ENCODE measurements around the gene PHLDA2. TPM values are rescaled to one million over a fixed set of nuclear protein-coding genes. Genes with fewer than 3 reads are reported as not detected.

The PHLDA2 gene
- total and polyA plus RNA-seq, 3 experiments from 2014 or later, result 1.3 to 2.9 (median 2.1) TPM

GRCh38 chr11:2920343-2920742, 8.9 kb downstream of the PHLDA2 start:
- Histone ChIP-seq H3K27ac (ENCODE audit: low read depth, low read length) (no peak overlapping the region), H3K36me3 (ENCODE audit: insufficient read depth, low read length) (no peaks in the 10 kb centered on the region), H3K4me1 (ENCODE audit: insufficient read depth, low read length) (no peaks in the 10 kb centered on the region), H3K4me3 (ENCODE audit: low read length) (no peak overlapping the region), H3K9me3 (ENCODE audit: low read length) (no peaks in the 10 kb centered on the region), H3K27me3 (ENCODE audit: insufficient read depth, low read length, poor library complexity, severe bottlenecking) (no peaks in the 10 kb centered on the region)
- ChIA-PET POLR2A (no interaction called here), CTCF (interaction anchor here (1.5 kb wide), 1 partner anchor 33 kb away, joined by 5 read pairs; no protein-coding TSS in a partner anchor)
- peak overlapping the region in 1 of 8 donors; percentile 83 for H3K27ac Mint-ChIP-seq
- no peak for DNase-seq
- no peaks in the 10 kb centered on the region for H3K9me3 Mint-ChIP-seq
- H3K27me3 Mint-ChIP-seq, result peaks cover 0 to 1% of the 10 kb centered on the region in 2 donors
- no peaks in the 10 kb centered on the region for H3K4me1 Mint-ChIP-seq
- no peaks in the 10 kb centered on the region for H3K36me3 Mint-ChIP-seq
- no peak overlapping the region for H3K4me3 Mint-ChIP-seq

- Histone ChIP-seq H3K4me3 (ENCODE audit: low read length) (no peak overlapping the region), H3K9me3 (ENCODE audit: low read length) (no peaks in the 10 kb centered on the region), H3K36me3 (ENCODE audit: insufficient read depth, low read length) (no peaks in the 10 kb centered on the region), H3K27me3 (ENCODE audit: insufficient read depth, low read length, poor library complexity, severe bottlenecking) (no peaks in the 10 kb centered on the region), H3K27ac (ENCODE audit: low read depth, low read length) (no peak overlapping the region), H3K4me1 (ENCODE audit: insufficient read depth, low read length) (no peaks in the 10 kb centered on the region)
- no peaks in the 10 kb centered on the region for H3K9me3 Mint-ChIP-seq
- DNase-seq, result no peak
- no peak overlapping the region for H3K27ac Mint-ChIP-seq
- CTCF ChIA-PET, result interaction anchor here (1.5 kb wide), 1 partner anchor 32 kb away, joined by 5 read pairs; no protein-coding TSS in a partner anchor
- POLR2A ChIA-PET, result no interaction called here
- no peaks in the 10 kb centered on the region for H3K36me3 Mint-ChIP-seq
- no peak overlapping the region for H3K4me3 Mint-ChIP-seq
- no peaks in the 10 kb centered on the region for H3K4me1 Mint-ChIP-seq
- peaks cover 0 to 1% of the 10 kb centered on the region in 2 donors for H3K27me3 Mint-ChIP-seq
Observed at GRCh38 chr11:2919837-2920236, 9.4 kb downstream of the PHLDA2 start.

GRCh38 chr11:2919188-2919587, 10.0 kb downstream of the PHLDA2 start:
- POLR2A ChIA-PET, result no interaction called here
- DNase-seq, result no peak

GRCh38 chr11:2917842-2918490, 11.3 kb downstream of the PHLDA2 start:
- no peaks in the 10 kb centered on the region for H3K9me3 ChIP-seq (ENCODE audit: low read length)
- no peak for DNase-seq
- no peak overlapping the region for H3K4me3 Mint-ChIP-seq
- peaks cover 10 to 16% (median 13%) of the 10 kb centered on the region in 3 donors for H3K4me1 Mint-ChIP-seq
- peak overlapping the region in 1 of 8 donors; percentile 32 for H3K27ac Mint-ChIP-seq
- H3K4me1 ChIP-seq (ENCODE audit: insufficient read depth, low read length), result peaks cover 10% of the 10 kb centered on the region
- H3K4me3 ChIP-seq (ENCODE audit: low read length), result no peak overlapping the region
- H3K27ac ChIP-seq (ENCODE audit: low read depth, low read length), result no peak overlapping the region
- CTCF ChIA-PET, result interaction anchor here (1.3 to 1.4 kb wide), 2 partner anchors 12 to 386 kb away, joined by 3 to 5 read pairs; no protein-coding TSS in a partner anchor
- POLR2A ChIA-PET, result interaction anchor here (0.6 kb wide), 1 partner anchor 613 kb away, joined by 3 read pairs; no protein-coding TSS in a partner anchor
- no peaks in the 10 kb centered on the region for H3K36me3 Mint-ChIP-seq
- no peaks in the 10 kb centered on the region for H3K27me3 ChIP-seq (ENCODE audit: insufficient read depth, low read length, poor library complexity, severe bottlenecking)
- no peaks in the 10 kb centered on the region for H3K9me3 Mint-ChIP-seq
- no peaks in the 10 kb centered on the region for H3K36me3 ChIP-seq (ENCODE audit: insufficient read depth, low read length)
- H3K27me3 Mint-ChIP-seq, result no peaks in the 10 kb centered on the region

More at GRCh38 chr11:2919188-2919587, 10.0 kb downstream of the PHLDA2 start:
- no peak overlapping the region for H3K4me3 ChIP-seq (ENCODE audit: low read length)
- CTCF ChIA-PET, result interaction anchor here (1.3 to 1.4 kb wide), 2 partner anchors 11 to 387 kb away, joined by 3 to 5 read pairs; no protein-coding TSS in a partner anchor
- H3K9me3 ChIP-seq (ENCODE audit: low read length), result no peaks in the 10 kb centered on the region
- H3K27me3 ChIP-seq (ENCODE audit: insufficient read depth, low read length, poor library complexity, severe bottlenecking), result no peaks in the 10 kb centered on the region
- no peak overlapping the region for H3K27ac ChIP-seq (ENCODE audit: low read depth, low read length)
- Mint-ChIP-seq H3K36me3 (no peaks in the 10 kb centered on the region), H3K27ac (no peak overlapping the region), H3K9me3 (no peaks in the 10 kb centered on the region), H3K4me1 (peaks cover 0 to 4% (median under 1%) of the 10 kb centered on the region in 3 donors), H3K4me3 (no peak overlapping the region), H3K27me3 (no peaks in the 10 kb centered on the region)
- H3K4me1 ChIP-seq (ENCODE audit: insufficient read depth, low read length), result no peaks in the 10 kb centered on the region
- H3K36me3 ChIP-seq (ENCODE audit: insufficient read depth, low read length), result no peaks in the 10 kb centered on the region

GRCh38 chr11:2916892-2917645, 12.2 kb downstream of the PHLDA2 start:
- Mint-ChIP-seq H3K36me3 (no peaks in the 10 kb centered on the region), H3K27me3 (no peaks in the 10 kb centered on the region), H3K9me3 (no peaks in the 10 kb centered on the region), H3K4me3 (no peak overlapping the region), H3K27ac (no peak overlapping the region), H3K4me1 (peaks cover 10 to 19% (median 13%) of the 10 kb centered on the region in 3 donors)
- Histone ChIP-seq H3K27ac (ENCODE audit: low read depth, low read length) (no peak overlapping the region), H3K4me1 (ENCODE audit: insufficient read depth, low read length) (peaks cover 10% of the 10 kb centered on the region), H3K36me3 (ENCODE audit: insufficient read depth, low read length) (no peaks in the 10 kb centered on the region), H3K4me3 (ENCODE audit: low read length) (no peak overlapping the region), H3K9me3 (ENCODE audit: low read length) (no peaks in the 10 kb centered on the region), H3K27me3 (ENCODE audit: insufficient read depth, low read length, poor library complexity, severe bottlenecking) (no peaks in the 10 kb centered on the region)
- no peak for DNase-seq
- ChIA-PET POLR2A (no interaction called here), CTCF (no interaction called here)

- Histone ChIP-seq H3K36me3 (ENCODE audit: insufficient read depth, low read length) (no peaks in the 10 kb centered on the region), H3K27ac (ENCODE audit: low read depth, low read length) (no peak overlapping the region), H3K27me3 (ENCODE audit: insufficient read depth, low read length, poor library complexity, severe bottlenecking) (no peaks in the 10 kb centered on the region), H3K4me1 (ENCODE audit: insufficient read depth, low read length) (peaks cover 10% of the 10 kb centered on the region), H3K9me3 (ENCODE audit: low read length) (no peaks in the 10 kb centered on the region), H3K4me3 (ENCODE audit: low read length) (no peak overlapping the region)
- H3K4me1 Mint-ChIP-seq, result peaks cover 13 to 24% (median 13%) of the 10 kb centered on the region in 3 donors
- no peaks in the 10 kb centered on the region for H3K27me3 Mint-ChIP-seq
- no peaks in the 10 kb centered on the region for H3K9me3 Mint-ChIP-seq
- no peak for DNase-seq
- no peak overlapping the region for H3K27ac Mint-ChIP-seq
- no peak overlapping the region for H3K4me3 Mint-ChIP-seq
- CTCF ChIA-PET, result no interaction called here
- POLR2A ChIA-PET, result no interaction called here
- H3K36me3 Mint-ChIP-seq, result no peaks in the 10 kb centered on the region
Observed at GRCh38 chr11:2916114-2916891, 12.9 kb downstream of the PHLDA2 start.

- Histone ChIP-seq H3K9me3 (ENCODE audit: low read length) (no peaks in the 10 kb centered on the region), H3K4me1 (ENCODE audit: insufficient read depth, low read length) (peaks cover 10% of the 10 kb centered on the region), H3K27me3 (ENCODE audit: insufficient read depth, low read length, poor library complexity, severe bottlenecking) (no peaks in the 10 kb centered on the region), H3K4me3 (ENCODE audit: low read length) (no peak overlapping the region), H3K36me3 (ENCODE audit: insufficient read depth, low read length) (no peaks in the 10 kb centered on the region), H3K27ac (ENCODE audit: low read depth, low read length) (no peak overlapping the region)
- ChIA-PET POLR2A (interaction anchor here (0.5 kb wide), 1 partner anchor 984 kb away, joined by 3 read pairs; no protein-coding TSS in a partner anchor), CTCF (interaction anchor here (1.1 kb wide), 1 partner anchor 382 kb away, joined by 4 read pairs; no protein-coding TSS in a partner anchor)
- no peaks in the 10 kb centered on the region for H3K36me3 Mint-ChIP-seq
- H3K4me1 Mint-ChIP-seq, result peaks cover 13 to 24% (median 13%) of the 10 kb centered on the region in 3 donors
- no peak overlapping the region for H3K27ac Mint-ChIP-seq
- no peaks in the 10 kb centered on the region for H3K27me3 Mint-ChIP-seq
- no peak for DNase-seq
- H3K4me3 Mint-ChIP-seq, result no peak overlapping the region
- H3K9me3 Mint-ChIP-seq, result no peaks in the 10 kb centered on the region
Observed at GRCh38 chr11:2915473-2915872, 13.7 kb downstream of the PHLDA2 start.
